Mononuclear cell (primary cell): Measurements from ENCODE around the gene EIF2AK3. TPM values are rescaled to one million over a fixed set of nuclear protein-coding genes. Genes with fewer than 3 reads are reported as not detected.

Experiments
- H3K27me3 ChIP-seq: 2 replicates; pipeline ENCODE4 v1.6.0; 2011; ENCODE audit warnings: low read length, control low read depth; ENCODE audit not compliant: insufficient read depth
- H3K4me1 ChIP-seq: 2 replicates; pipeline ENCODE4 v1.5.1; 2011; ENCODE audit warnings: mild to moderate bottlenecking, low read length, control low read depth; ENCODE audit not compliant: insufficient read depth
- H3K4me3 ChIP-seq: 2 replicates; pipeline ENCODE4 v1.5.1; 2011; ENCODE audit warnings: mild to moderate bottlenecking, low read length, moderate library complexity
- H3K9me3 ChIP-seq: 2 replicates; pipeline ENCODE4 v1.5.1; 2011; ENCODE audit warnings: low read depth, mild to moderate bottlenecking, control low read depth, low read length
- total RNA-seq: library from RNA; depleted of rRNA; stranded (reverse); fragments of >200 nt; gene quantifications from one replicate; pipeline ENCODE4 v1.2.3, GENCODE V29; 2012

The EIF2AK3 gene
- total RNA-seq, 1 donor: 107 TPM

GRCh38 chr2:88591698-88592097 lies 35.6 kb downstream of the EIF2AK3 start:
- Histone ChIP-seq H3K27me3 (no peaks in the 10 kb centered on the region), H3K9me3 (no peaks in the 10 kb centered on the region), H3K4me1 (no peaks in the 10 kb centered on the region), H3K4me3 (no peak overlapping the region)

- Histone ChIP-seq H3K4me1 (no peaks in the 10 kb centered on the region), H3K9me3 (no peaks in the 10 kb centered on the region), H3K4me3 (no peak overlapping the region), H3K27me3 (no peaks in the 10 kb centered on the region)
These were observed 36.2 kb downstream of the EIF2AK3 start for GRCh38 chr2:88590998-88591613.

- Histone ChIP-seq H3K4me3 (no peak overlapping the region), H3K27me3 (no peaks in the 10 kb centered on the region), H3K9me3 (no peaks in the 10 kb centered on the region), H3K4me1 (no peaks in the 10 kb centered on the region)
These were observed 41.3 kb downstream of the EIF2AK3 start for GRCh38 chr2:88585969-88586368.

GRCh38 chr2:88582030-88582429 lies 45.2 kb downstream of the EIF2AK3 start:
- H3K4me1 ChIP-seq: no peaks in the 10 kb centered on the region
- no peak overlapping the region for H3K4me3 ChIP-seq
- no peaks in the 10 kb centered on the region for H3K9me3 ChIP-seq
- H3K27me3 ChIP-seq: no peaks in the 10 kb centered on the region

GRCh38 chr2:88580088-88580487 lies 47.2 kb downstream of the EIF2AK3 start:
- H3K4me1 ChIP-seq: no peaks in the 10 kb centered on the region
- no peaks in the 10 kb centered on the region for H3K27me3 ChIP-seq
- H3K9me3 ChIP-seq: no peaks in the 10 kb centered on the region

GRCh38 chr2:88575630-88576029 lies 51.6 kb downstream of the EIF2AK3 start:
- Histone ChIP-seq H3K27me3 (no peaks in the 10 kb centered on the region), H3K4me3 (no peak overlapping the region), H3K9me3 (no peaks in the 10 kb centered on the region), H3K4me1 (no peaks in the 10 kb centered on the region)

More at GRCh38 chr2:88580088-88580487, 47.2 kb downstream of the EIF2AK3 start:
- no peak overlapping the region for H3K4me3 ChIP-seq

GRCh38 chr2:88575051-88575450 lies 52.2 kb downstream of the EIF2AK3 start:
- Histone ChIP-seq H3K4me3 (no peak overlapping the region), H3K27me3 (no peaks in the 10 kb centered on the region), H3K4me1 (no peaks in the 10 kb centered on the region), H3K9me3 (no peaks in the 10 kb centered on the region)

- no peaks in the 10 kb centered on the region for H3K27me3 ChIP-seq
- no peak overlapping the region for H3K4me3 ChIP-seq
- no peaks in the 10 kb centered on the region for H3K9me3 ChIP-seq
- no peaks in the 10 kb centered on the region for H3K4me1 ChIP-seq
These were observed 52.8 kb downstream of the EIF2AK3 start for GRCh38 chr2:88574445-88574844.

GRCh38 chr2:88568179-88568578 lies 59.1 kb downstream of the EIF2AK3 start:
- Histone ChIP-seq H3K4me1 (no peaks in the 10 kb centered on the region), H3K4me3 (no peak overlapping the region), H3K27me3 (no peaks in the 10 kb centered on the region), H3K9me3 (no peaks in the 10 kb centered on the region)

GRCh38 chr2:88564402-88564801 lies 62.9 kb downstream of the EIF2AK3 start:
- H3K27me3 ChIP-seq: no peaks in the 10 kb centered on the region
- no peak overlapping the region for H3K4me3 ChIP-seq
- no peaks in the 10 kb centered on the region for H3K4me1 ChIP-seq
- H3K9me3 ChIP-seq: no peaks in the 10 kb centered on the region

GRCh38 chr2:88563129-88563528 lies 64.1 kb downstream of the EIF2AK3 start:
- H3K4me3 ChIP-seq: no peak overlapping the region
- no peaks in the 10 kb centered on the region for H3K4me1 ChIP-seq
- H3K9me3 ChIP-seq: no peaks in the 10 kb centered on the region
- H3K27me3 ChIP-seq: no peaks in the 10 kb centered on the region

- Histone ChIP-seq H3K27me3 (no peaks in the 10 kb centered on the region), H3K9me3 (no peaks in the 10 kb centered on the region), H3K4me3 (no peak overlapping the region), H3K4me1 (no peaks in the 10 kb centered on the region)
These were observed 65.4 kb downstream of the EIF2AK3 start for GRCh38 chr2:88561646-88562388.

- no peak overlapping the region for H3K4me3 ChIP-seq
- no peaks in the 10 kb centered on the region for H3K9me3 ChIP-seq
- H3K27me3 ChIP-seq: no peaks in the 10 kb centered on the region
- no peaks in the 10 kb centered on the region for H3K4me1 ChIP-seq
These were observed 66.5 kb downstream of the EIF2AK3 start for GRCh38 chr2:88560619-88561307.

- H3K27me3 ChIP-seq: no peaks in the 10 kb centered on the region
- H3K4me1 ChIP-seq: no peaks in the 10 kb centered on the region
- no peak overlapping the region for H3K4me3 ChIP-seq
- no peaks in the 10 kb centered on the region for H3K9me3 ChIP-seq
These were observed 70.0 kb downstream of the EIF2AK3 start for GRCh38 chr2:88557290-88557689.

GRCh38 chr2:88556026-88556425 lies 71.2 kb downstream of the EIF2AK3 start:
- Histone ChIP-seq H3K27me3 (no peaks in the 10 kb centered on the region), H3K4me3 (no peak overlapping the region), H3K9me3 (no peaks in the 10 kb centered on the region), H3K4me1 (no peaks in the 10 kb centered on the region)
